Right lobe of liver (tissue), 6 donors: ENCODE measurements around the gene MAP3K14. TPM values are rescaled to one million over a fixed set of nuclear protein-coding genes. Genes with fewer than 3 reads are reported as not detected.

Experiments used
- ATAC-seq, 4 donors: fragments of 200-7000 bp; cut with Tn5 transposase; one replicate each; pipeline ENCODE4 v1.9.1; 2020; ENCODE audit warnings: mild to moderate bottlenecking in 4 of 4, moderate library complexity in 4 of 4
- DNase-seq, 3 donors: peaks; one replicate each; pipeline ENCODE4 v3.0.0-alpha.2; 2020
- H3K27ac ChIP-seq, 3 donors: fragments of 200-600 bp; one replicate each; pipeline ENCODE4 v1.8.0; 2022
- H3K27me3 ChIP-seq, 2 donors: fragments of 200-600 bp; one replicate each; pipeline ENCODE4 v1.8.0; 2022
- H3K36me3 ChIP-seq, 4 donors: fragments of 200-600 bp; sonication (generic) in 1 of 4; one replicate each; pipeline versions ENCODE4 v1.5.1 to v1.8.0; 2017 to 2022; ENCODE audit warnings: control low read depth in 1 of 4
- H3K4me1 ChIP-seq, 4 donors: fragments of 200-600 bp; sonication (generic) in 1 of 4; one replicate each; pipeline versions ENCODE4 v1.5.1 to v1.8.0; 2017 to 2022; ENCODE audit warnings: control low read depth in 1 of 4
- H3K4me3 ChIP-seq, 3 donors: fragments of 200-600 bp; one replicate each; pipeline ENCODE4 v1.8.0; 2022
- H3K9me3 ChIP-seq, 4 donors: fragments of 200-600 bp; sonication (generic) in 1 of 4; one replicate each; pipeline versions ENCODE4 v1.5.1 to v1.8.0; 2017 to 2022; ENCODE audit warnings: control low read depth in 1 of 4
- CTCF ChIP-seq, 4 donors: fragments of 200-600 bp in 3 of 4; fragments of 450-650 bp in 1 of 4; IDR thresholded peaks; one replicate each; pipeline versions ENCODE4 v1.5.1 to v1.8.0; 2016 to 2022; ENCODE audit warnings: antibody characterized with exemption in 4 of 4, mild to moderate bottlenecking in 2 of 4
- POLR2A ChIP-seq: fragments of 450-650 bp; IDR thresholded peaks from one replicate; pipeline ENCODE4 v1.6.1; 2017; ENCODE audit warnings: antibody characterized with exemption, mild to moderate bottlenecking
- WGBS: methylation state at CpG from one replicate; pipeline ENCODE4 v1.1.6; 2018; ENCODE audit warnings: low coverage, low lambda C conversion rate; ENCODE audit not compliant: insufficient coverage; ENCODE audit errors: missing lambda C conversion rate; 5-methylcytosine and 5-hydroxymethylcytosine counted together
- intact Hi-C, 2 donors: fragments of 100-400 bp; cut with DNase I; formaldehyde crosslinking; loops; one replicate each; pipeline versions ENCODE4 v1.11.2 to v1.14.1; 2022
- total RNA-seq, 6 experiments: library from RNA; depleted of rRNA in 2 of 6; stranded (reverse); fragments of >200 nt in 2 of 6; fragmentation: NEBNext Ultra II Directional in 3 of 6; extraction: Animal tissue kit (Norgen Biotek cat#: 25700) in 3 of 6; gene quantifications; one replicate each; pipeline versions ENCODE4 v1.1.0 to v1.2.4, GENCODE V29; 2016 to 2023
- donor health status: DM: no; HTN: yes; CAD: no.
- donor health status: DM: no; HTN: no; CAD: no.
- donor health status: DM: no; HTN: no; CAD: no.
- donor health status: DM: no; HTN: yes; CAD: no.
- donor health status: DM: no; HTN: yes; CAD: no.

The MAP3K14 gene
- total RNA-seq, 6 experiments from 2014 or later = 4.8 to 7.8 (median 6.3) TPM

GRCh38 chr17:45236282-45236606 is 80.6 kb downstream of the MAP3K14 start:
- no peak for ATAC-seq
- H3K4me3 ChIP-seq = no peak overlapping the region
- H3K36me3 ChIP-seq = no peaks in the 10 kb centered on the region
- DNase-seq = peak in 1 of 3 donors; percentile 41
- H3K27me3 ChIP-seq = peaks cover 0 to 10% of the 10 kb centered on the region in 2 donors
- H3K4me1 ChIP-seq = no peaks in the 10 kb centered on the region
- TF ChIP-seq CTCF (IDR thresholded peaks at IDR 0.05) (no peak), POLR2A (no peak)
- intact Hi-C loops = no loop called here
- WGBS = 62% methylated on average over 4 of the region's 5 CpGs
- H3K9me3 ChIP-seq = no peaks in the 10 kb centered on the region
- H3K27ac ChIP-seq = no peak overlapping the region

DNA sequence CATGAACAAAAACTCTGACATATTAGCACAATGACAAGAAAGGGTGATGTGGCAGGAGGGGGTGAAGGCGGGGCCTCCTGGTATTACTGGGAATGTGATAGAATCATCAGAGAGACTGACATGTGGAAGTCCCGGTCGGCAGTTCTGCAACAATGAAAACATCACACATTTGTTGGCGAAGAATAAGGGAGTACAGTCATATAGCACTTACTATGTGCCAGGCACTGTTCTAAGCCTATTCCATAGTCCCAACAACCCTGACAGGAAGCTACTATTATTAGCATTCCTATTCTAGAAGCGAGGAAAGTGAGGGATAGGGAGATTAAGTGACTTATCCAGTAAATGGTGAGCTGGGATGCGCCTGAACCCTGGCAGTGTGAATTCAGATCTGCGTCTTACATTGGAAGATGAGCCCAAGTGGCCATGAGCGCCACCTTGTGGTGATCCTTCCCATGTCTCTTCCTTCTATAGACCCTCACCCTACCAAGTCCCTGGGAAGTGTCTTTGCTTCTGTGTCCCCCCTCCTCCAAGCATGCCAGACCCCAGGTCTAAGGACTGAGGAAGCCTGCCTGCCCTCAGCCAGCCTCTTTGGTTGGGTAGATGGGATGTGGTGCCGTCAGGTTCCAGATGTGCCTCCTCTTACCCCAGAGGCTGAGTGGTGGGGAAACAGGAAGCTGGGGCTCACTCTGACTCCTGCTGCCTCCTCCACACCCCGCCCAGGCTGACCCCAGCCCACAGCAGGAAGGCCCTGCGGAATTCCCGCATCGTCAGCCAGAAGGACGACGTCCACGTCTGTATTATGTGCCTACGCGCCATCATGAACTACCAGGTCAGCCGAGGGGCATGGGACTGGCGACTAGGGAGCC is 81.2 kb downstream of the MAP3K14 start:
- H3K4me3 ChIP-seq = no peak overlapping the region
- WGBS = 26% methylated on average over 9 of the region's 20 CpGs
- peaks cover 0 to 4% of the 10 kb centered on the region in 2 donors for H3K27me3 ChIP-seq
- intact Hi-C loops = no loop called here
- H3K4me1 ChIP-seq = no peaks in the 10 kb centered on the region
- no peaks in the 10 kb centered on the region for H3K9me3 ChIP-seq
- H3K27ac ChIP-seq = no peak overlapping the region
- DNase-seq (peak in 2 of 3 donors; percentile 68 to 69), ATAC-seq (peak; percentile 59 to 84 (median 70))
- TF ChIP-seq POLR2A (no peak), CTCF (IDR thresholded peaks at IDR 0.05) (peak; percentile 61 to 82 (median 79))
- no peaks in the 10 kb centered on the region for H3K36me3 ChIP-seq

DNA sequence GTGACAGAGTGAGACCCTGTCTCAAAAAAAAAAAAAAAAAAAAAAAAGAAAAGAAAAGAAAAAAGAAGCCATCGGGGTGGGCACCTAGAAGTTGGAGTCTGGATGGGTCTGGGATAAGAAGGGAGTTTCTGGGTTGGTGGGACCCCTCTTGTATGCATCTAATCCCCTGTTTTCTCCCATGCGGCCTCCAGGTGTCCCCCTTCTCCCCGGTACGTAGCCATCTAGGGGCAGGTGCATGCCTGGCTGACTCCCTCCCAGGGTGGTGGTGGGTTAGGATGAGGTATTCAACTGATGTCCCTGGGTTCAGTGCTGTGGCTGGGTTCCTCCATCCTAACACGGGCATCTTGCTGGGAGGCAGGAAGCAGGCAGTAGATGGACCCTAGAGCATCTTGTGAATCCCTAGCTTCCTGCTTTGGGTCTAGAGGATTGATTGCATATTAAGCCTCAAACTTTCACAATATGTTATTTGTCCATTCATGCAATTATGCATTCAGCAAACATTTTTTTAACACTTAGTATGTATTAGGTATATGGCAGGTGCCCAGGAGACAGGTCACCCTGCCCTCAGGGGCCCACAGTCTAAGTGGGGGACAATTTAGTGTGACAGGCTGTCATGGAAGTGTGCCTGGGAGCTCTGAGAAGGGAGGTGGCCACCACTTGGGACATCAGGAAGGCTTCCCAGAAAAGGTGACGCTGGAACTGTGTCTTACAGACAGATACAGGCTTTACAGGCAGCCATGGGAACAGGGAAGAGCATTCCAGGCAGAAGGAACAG is 82.0 kb downstream of the MAP3K14 start:
- Histone ChIP-seq H3K27me3 (no peaks in the 10 kb centered on the region), H3K27ac (no peak overlapping the region), H3K4me1 (no peaks in the 10 kb centered on the region), H3K9me3 (no peaks in the 10 kb centered on the region), H3K36me3 (no peaks in the 10 kb centered on the region), H3K4me3 (no peak overlapping the region)
- intact Hi-C loops = no loop called here
- ATAC-seq (peak in 2 of 4 donors; percentile 19 to 25), DNase-seq (peak in 1 of 3 donors; percentile 45)
- TF ChIP-seq POLR2A (no peak), CTCF (IDR thresholded peaks at IDR 0.05) (peak in 2 of 4 donors; percentile 12 to 22)
- 32% methylated on average over 4 of the region's 6 CpGs for WGBS

- DNase-seq = peak in 1 of 3 donors; percentile 40
- Histone ChIP-seq H3K9me3 (no peaks in the 10 kb centered on the region), H3K4me1 (no peaks in the 10 kb centered on the region), H3K4me3 (no peak overlapping the region), H3K36me3 (no peaks in the 10 kb centered on the region), H3K27me3 (no peaks in the 10 kb centered on the region), H3K27ac (no peak overlapping the region)
- intact Hi-C loops = no loop called here
- ATAC-seq = no peak
- TF ChIP-seq CTCF (IDR thresholded peaks at IDR 0.05) (no peak), POLR2A (no peak)
- WGBS = 79% methylated on average over 3 of the region's 8 CpGs
Observed at GRCh38 chr17:45233423-45233924, 83.3 kb downstream of the MAP3K14 start.
